Measurements from ENCODE around the gene EHBP1. TPM values are rescaled to one million over a fixed set of nuclear protein-coding genes. Genes with fewer than 3 reads are reported as not detected.
"Not testable (repeated sequence)": the region's sequence is repeated elsewhere in the genome, so short reads cannot be mapped to it uniquely, and the experiment has no call there.

The EHBP1 gene
- total RNA-seq, 8 experiments from 2014 or later, result 35.1 to 81.1 (median 54.6) TPM

GRCh38 chr2:63064661-63065060 is 359.1 kb downstream of the EHBP1 start:
- WGBS, 10 experiments, result 26 to 75% (median 39%) methylated on average over 2 to 4 of the region's 4 CpGs
- in situ Hi-C loops (cut with MboI; ENCODE audit: low pct_unique_long_range_greater_than_20kb in 2 of 9, low sequenced_read_pairs in 9 of 9, unreplicated experiment in 9 of 9), result no loop called here
- Histone ChIP-seq H3K27ac (no peak overlapping the region), H3K4me3 (no peak overlapping the region), H3K4me1 (replicated peaks in 1 of 2) (peaks cover 0 to under 1% of the 10 kb centered on the region in 2 donors)
- no peak for ATAC-seq (replicated peaks in 6 of 8)

- 0 to 73% (median 40%) methylated on average over 2 to 3 of the region's 3 CpGs for WGBS, 10 experiments
- Histone ChIP-seq H3K4me1 (replicated peaks in 1 of 2) (no peaks in the 10 kb centered on the region), H3K27ac (no peak overlapping the region), H3K4me3 (no peak overlapping the region)
- in situ Hi-C loops (cut with MboI; ENCODE audit: low pct_unique_long_range_greater_than_20kb in 2 of 9, low sequenced_read_pairs in 9 of 9, unreplicated experiment in 9 of 9), result no loop called here
- no peak for ATAC-seq (replicated peaks in 6 of 8)
Measured at GRCh38 chr2:63066265-63066664, 360.8 kb downstream of the EHBP1 start.

GRCh38 chr2:63066838-63067237 is 361.3 kb downstream of the EHBP1 start:
- Histone ChIP-seq H3K27ac (no peak overlapping the region), H3K4me1 (replicated peaks in 1 of 2) (no peaks in the 10 kb centered on the region), H3K4me3 (no peak overlapping the region)
- 40 to 90% (median 67%) methylated on average over 1 to 2 of the region's 2 CpGs; no CpG with 5 or more reads in 2 of the 10 experiments for WGBS, 10 experiments
- in situ Hi-C loops (cut with MboI; ENCODE audit: low pct_unique_long_range_greater_than_20kb in 2 of 9, low sequenced_read_pairs in 9 of 9, unreplicated experiment in 9 of 9), result no loop called here
- ATAC-seq (replicated peaks in 6 of 8), result no peak

- 60 to 100% (median 83%) methylated on average over 1 to 2 of the region's 2 CpGs; no CpG with 5 or more reads in 5 of the 10 experiments for WGBS, 10 experiments
- ATAC-seq (replicated peaks in 6 of 8), result no peak
- H3K27ac ChIP-seq, result no peak overlapping the region
Measured at GRCh38 chr2:63071664-63072063, 366.2 kb downstream of the EHBP1 start.

GRCh38 chr2:63073994-63074393 is 368.5 kb downstream of the EHBP1 start:
- H3K4me3 ChIP-seq, result no peak overlapping the region
- ATAC-seq (replicated peaks in 6 of 8), result no peak
- 0 to 100% (median 80%) methylated on average over 1 to 3 of the region's 3 CpGs; no CpG with 5 or more reads in 3 of the 10 experiments for WGBS, 10 experiments
- in situ Hi-C loops (cut with MboI; ENCODE audit: low pct_unique_long_range_greater_than_20kb in 2 of 9, low sequenced_read_pairs in 9 of 9, unreplicated experiment in 9 of 9), result no loop called here
- H3K4me1 ChIP-seq (replicated peaks in 1 of 2), result no peaks in the 10 kb centered on the region
- no peak overlapping the region for H3K27ac ChIP-seq

More at GRCh38 chr2:63071664-63072063, 366.2 kb downstream of the EHBP1 start:
- Histone ChIP-seq H3K4me3 (no peak overlapping the region), H3K4me1 (replicated peaks in 1 of 2) (no peaks in the 10 kb centered on the region)
- in situ Hi-C loops (cut with MboI; ENCODE audit: low pct_unique_long_range_greater_than_20kb in 2 of 9, low sequenced_read_pairs in 9 of 9, unreplicated experiment in 9 of 9), result no loop called here

GRCh38 chr2:63074399-63074798 is 368.9 kb downstream of the EHBP1 start:
- in situ Hi-C loops (cut with MboI; ENCODE audit: low pct_unique_long_range_greater_than_20kb in 2 of 9, low sequenced_read_pairs in 9 of 9, unreplicated experiment in 9 of 9); ATAC-seq (replicated peaks in 6 of 8); H3K4me3 ChIP-seq; H3K4me1 ChIP-seq (replicated peaks in 1 of 2); H3K27ac ChIP-seq: not testable (repeated sequence)
- 69 to 100% (median 83%) methylated on average over 1 to 4 of the region's 4 CpGs; no CpG with 5 or more reads in 3 of the 10 experiments for WGBS, 10 experiments

- 21 to 100% (median 60%) methylated on average over 2 to 4 of the region's 4 CpGs for WGBS, 10 experiments
- Histone ChIP-seq H3K4me3 (no peak overlapping the region), H3K27ac (no peak overlapping the region), H3K4me1 (replicated peaks in 1 of 2) (no peaks in the 10 kb centered on the region)
- in situ Hi-C loops (cut with MboI; ENCODE audit: low pct_unique_long_range_greater_than_20kb in 2 of 9, low sequenced_read_pairs in 9 of 9, unreplicated experiment in 9 of 9), result no loop called here
- no peak for ATAC-seq (replicated peaks in 6 of 8)
Measured at GRCh38 chr2:63078852-63079606, 373.5 kb downstream of the EHBP1 start.

GRCh38 chr2:63081404-63081803 is 375.9 kb downstream of the EHBP1 start:
- no peak overlapping the region for H3K27ac ChIP-seq
- no peak for ATAC-seq (replicated peaks in 6 of 8)
- 0 to 100% (median 74%) methylated on average over 1 to 4 of the region's 4 CpGs; no CpG with 5 or more reads in 1 of the 10 experiments for WGBS, 10 experiments
- H3K4me1 ChIP-seq (replicated peaks in 1 of 2), result no peaks in the 10 kb centered on the region
- H3K4me3 ChIP-seq, result no peak overlapping the region
- in situ Hi-C loops (cut with MboI; ENCODE audit: low pct_unique_long_range_greater_than_20kb in 2 of 9, low sequenced_read_pairs in 9 of 9, unreplicated experiment in 9 of 9), result no loop called here

GRCh38 chr2:63086687-63087086 is 381.2 kb downstream of the EHBP1 start:
- H3K4me3 ChIP-seq, result no peak overlapping the region
- H3K4me1 ChIP-seq (replicated peaks in 1 of 2), result no peaks in the 10 kb centered on the region
- ATAC-seq (replicated peaks in 6 of 8), result no peak
- H3K27ac ChIP-seq, result no peak overlapping the region
- WGBS, 10 experiments, result 0 to 50% (median 0%) methylated on average over 1 of the region's 1 CpG; no CpG with 5 or more reads in 3 of the 10 experiments
- in situ Hi-C loops (cut with MboI; ENCODE audit: low pct_unique_long_range_greater_than_20kb in 2 of 9, low sequenced_read_pairs in 9 of 9, unreplicated experiment in 9 of 9), result no loop called here

GRCh38 chr2:63092401-63092800 is 386.9 kb downstream of the EHBP1 start:
- ATAC-seq (replicated peaks in 6 of 8), result no peak
- Histone ChIP-seq H3K27ac (no peak overlapping the region), H3K4me1 (replicated peaks in 1 of 2) (no peaks in the 10 kb centered on the region), H3K4me3 (no peak overlapping the region)
- 0 to 100% (median 40%) methylated on average over 1 of the region's 1 CpG; no CpG with 5 or more reads in 3 of the 10 experiments for WGBS, 10 experiments
- in situ Hi-C loops (cut with MboI; ENCODE audit: low pct_unique_long_range_greater_than_20kb in 2 of 9, low sequenced_read_pairs in 9 of 9, unreplicated experiment in 9 of 9), result no loop called here

GRCh38 chr2:63092857-63093256 is 387.3 kb downstream of the EHBP1 start:
- in situ Hi-C loops (cut with MboI; ENCODE audit: low pct_unique_long_range_greater_than_20kb in 2 of 9, low sequenced_read_pairs in 9 of 9, unreplicated experiment in 9 of 9), result no loop called here
- ATAC-seq (replicated peaks in 6 of 8), result no peak
- no peak overlapping the region for H3K4me3 ChIP-seq
- 0 to 58% (median 0%) methylated on average over 1 of the region's 1 CpG; no CpG with 5 or more reads in 1 of the 10 experiments for WGBS, 10 experiments
- H3K4me1 ChIP-seq (replicated peaks in 1 of 2), result no peaks in the 10 kb centered on the region
- H3K27ac ChIP-seq, result no peak overlapping the region

- 14 to 93% (median 80%) methylated on average over 1 of the region's 1 CpG; no CpG with 5 or more reads in 3 of the 10 experiments for WGBS, 10 experiments
- no peak for ATAC-seq (replicated peaks in 6 of 8)
- in situ Hi-C loops (cut with MboI; ENCODE audit: low pct_unique_long_range_greater_than_20kb in 2 of 9, low sequenced_read_pairs in 9 of 9, unreplicated experiment in 9 of 9), result no loop called here
- H3K4me1 ChIP-seq (replicated peaks in 1 of 2), result no peaks in the 10 kb centered on the region
- H3K27ac ChIP-seq, result no peak overlapping the region
- H3K4me3 ChIP-seq, result no peak overlapping the region
Measured at GRCh38 chr2:63093502-63093901, 388.0 kb downstream of the EHBP1 start.

Measured in motor neuron (in vitro differentiated cells).